A549 (cell line): ENCODE measurements around the gene CUL9. TPM values are rescaled to one million over a fixed set of nuclear protein-coding genes. Genes with fewer than 3 reads are reported as not detected.

Experiments
- ATAC-seq, 2 experiments: fragments of 200-7000 bp in 1 of 2; fragments of >200 bp in 1 of 2; cut with Nextera tagmentation in 1 of 2; cut with Tn5 transposase in 1 of 2; 3 replicates each; pipeline versions ENCODE4 v1.8.0 to v1.9.1; 2018 to 2020; ENCODE audit warnings: mild to moderate bottlenecking in 1 of 2, moderate library complexity in 1 of 2
- CTCF ChIA-PET: fragments of 300-600 bp; sonication (Branson Sonifier 250); formaldehyde crosslinking; extraction: SDS; loops from one replicate; lab custom pipeline; 2021; ENCODE audit warnings: antibody characterized with exemption, inconsistent platforms; lab: Yijun Ruan, JAX
- POLR2A ChIA-PET: fragments of 350-600 bp; formaldehyde crosslinking; extraction: SDS; loops from one replicate; lab custom pipeline; 2021; ENCODE audit warnings: antibody characterized with exemption, inconsistent platforms; lab: Yijun Ruan, JAX
- DNase-seq, 2 experiments: peaks; one replicate each; pipeline versions ENCODE4 v3.0.0 to v3.0.0-alpha.2; 2011 to 2016; ENCODE audit warnings: low read depth in 1 of 2, low spot score in 1 of 2
- FAIRE-seq: peaks from 2 replicates; lab custom pipeline; 2011; peaks lifted over from hg19 to GRCh38; lab: Jason Lieb, UNC
- H3K27ac ChIP-seq, 2 experiments: fragments of >200 bp; sonication (Bioruptor Twin); formaldehyde crosslinking; 3 replicates each; pipeline ENCODE4 v1.5.1; 2016 to 2017
- H3K4me1 ChIP-seq: fragments of >200 bp; sonication (Bioruptor Twin); formaldehyde crosslinking; 3 replicates; pipeline ENCODE4 v1.6.1; 2016
- H3K4me2 ChIP-seq: fragments of >200 bp; sonication (Bioruptor Twin); formaldehyde crosslinking; 3 replicates; pipeline ENCODE4 v1.6.1; 2016
- H3K4me3 ChIP-seq: fragments of >200 bp; sonication (Bioruptor Twin); formaldehyde crosslinking; 3 replicates; pipeline ENCODE4 v1.5.1; 2016
- H3K9me3 ChIP-seq: fragments of >200 bp; sonication (Bioruptor Twin); formaldehyde crosslinking; 3 replicates; pipeline ENCODE4 v1.6.1; 2016
- CBX8 ChIP-seq: fragments of 200-600 bp; sonication (generic); IDR thresholded peaks from 2 replicates; pipeline ENCODE4 v1.6.1; 2016
- CEBPB ChIP-seq, 2 experiments: fragments of >200 bp in 1 of 2; sonication (Bioruptor Twin) in 1 of 2; formaldehyde crosslinking in 1 of 2; IDR thresholded peaks; 2 replicates each; pipeline ENCODE4 v1.6.1; 2012 to 2016
- EHF ChIP-seq: fragments of 250-450 bp; sonication (Bioruptor Pico); IDR thresholded peaks from 2 replicates; pipeline ENCODE4 v1.5.0; 2020; ENCODE audit warnings: mild to moderate bottlenecking
- EHMT2 ChIP-seq: fragments of 200-600 bp; sonication (generic); IDR thresholded peaks from 2 replicates; pipeline ENCODE4 v1.6.1; 2016; ENCODE audit warnings: antibody characterized with exemption, low read depth, mild to moderate bottlenecking, moderate library complexity
- FOSB ChIP-seq: fragments of 250-450 bp; sonication (Bioruptor Pico); IDR thresholded peaks from 2 replicates; pipeline ENCODE4 v1.5.0; 2020; ENCODE audit warnings: mild to moderate bottlenecking, moderate library complexity
- FOXS1 ChIP-seq: fragments of 250-450 bp; sonication (Bioruptor Pico); IDR thresholded peaks from 2 replicates; pipeline ENCODE4 v1.5.0; 2020; ENCODE audit warnings: mild to moderate bottlenecking, moderate library complexity
- GATA3 ChIP-seq: IDR thresholded peaks from 2 replicates; pipeline ENCODE4 v1.6.1; 2012; ENCODE audit warnings: borderline replicate concordance
- HOXA7 ChIP-seq: fragments of 250-450 bp; sonication (Bioruptor Pico); IDR thresholded peaks from 2 replicates; pipeline ENCODE4 v1.5.0; 2020; ENCODE audit warnings: mild to moderate bottlenecking, moderate library complexity
- HOXB13 ChIP-seq: fragments of 250-450 bp; sonication (Bioruptor Pico); IDR thresholded peaks from 2 replicates; pipeline ENCODE4 v1.5.0; 2020; ENCODE audit warnings: low read depth, mild to moderate bottlenecking, moderate library complexity
- HOXB5 ChIP-seq: fragments of 250-450 bp; sonication (Bioruptor Pico); IDR thresholded peaks from 2 replicates; pipeline ENCODE4 v1.5.0; 2020; ENCODE audit warnings: mild to moderate bottlenecking, moderate library complexity
- JUN ChIP-seq, 2 experiments: fragments of >200 bp; sonication (Bioruptor Twin); formaldehyde crosslinking; IDR thresholded peaks; 2 replicates in 1 of 2; 3 replicates in 1 of 2; pipeline ENCODE4 v1.6.1; 2016 to 2017
- JUNB ChIP-seq: fragments of >200 bp; sonication (Bioruptor Twin); formaldehyde crosslinking; IDR thresholded peaks from 2 replicates; pipeline ENCODE4 v1.6.1; 2016
- KDM1A ChIP-seq: fragments of 200-600 bp; sonication (generic); IDR thresholded peaks from 2 replicates; pipeline ENCODE4 v1.6.1; 2016; ENCODE audit warnings: low read depth, mild to moderate bottlenecking
- MAZ ChIP-seq: fragments of 150-350 bp; IDR thresholded peaks from 2 replicates; pipeline ENCODE4 v1.6.1; 2014; ENCODE audit warnings: antibody characterized with exemption, low read depth, low read length, borderline replicate concordance
- NPAS2 ChIP-seq: fragments of 250-450 bp; sonication (Bioruptor Pico); IDR thresholded peaks from 2 replicates; pipeline ENCODE4 v1.8.0; 2022; ENCODE audit warnings: mild to moderate bottlenecking, moderate library complexity, borderline replicate concordance
- POLR2A ChIP-seq: IDR thresholded peaks from 2 replicates; pipeline ENCODE4 v1.6.1; 2012; ENCODE audit warnings: mild to moderate bottlenecking, low read length
- POLR2AphosphoS2 ChIP-seq: conservative IDR thresholded peaks from 2 replicates; pipeline ENCODE4 v1.6.1; 2012; ENCODE audit warnings: low read length, improper control_type of control experiment, inconsistent platforms
- RCOR1 ChIP-seq: fragments of 150-350 bp; IDR thresholded peaks from 2 replicates; pipeline ENCODE4 v1.6.1; 2014; ENCODE audit warnings: antibody characterized with exemption, low read length, low read depth
- REST ChIP-seq: fragments of 200-600 bp; sonication (generic); IDR thresholded peaks from 2 replicates; pipeline ENCODE4 v1.6.1; 2016; ENCODE audit warnings: antibody characterized with exemption, mild to moderate bottlenecking, moderate library complexity
- TFCP2L1 ChIP-seq: fragments of 250-450 bp; sonication (Bioruptor Pico); IDR thresholded peaks from 2 replicates; pipeline ENCODE4 v1.5.0; 2021; ENCODE audit warnings: mild to moderate bottlenecking
- TP53 ChIP-seq: fragments of 250-450 bp; sonication (Bioruptor Pico); IDR thresholded peaks from 2 replicates; pipeline ENCODE4 v1.5.0; 2021; ENCODE audit warnings: mild to moderate bottlenecking, moderate library complexity
- ZC3H11A ChIP-seq: fragments of 450-650 bp; IDR thresholded peaks from 2 replicates; pipeline ENCODE4 v1.6.1; 2014; ENCODE audit warnings: antibody characterized with exemption, mild to moderate bottlenecking
- ZFP36 ChIP-seq: fragments of 450-650 bp; IDR thresholded peaks from 2 replicates; pipeline ENCODE4 v1.6.1; 2014; ENCODE audit warnings: borderline replicate concordance; ENCODE audit not compliant: partially characterized antibody
- ZNF302 ChIP-seq: fragments of 250-450 bp; sonication (Bioruptor Pico); IDR thresholded peaks from 2 replicates; pipeline ENCODE4 v1.9.0; 2021; ENCODE audit warnings: inconsistent platforms, mild to moderate bottlenecking, moderate library complexity
- ZSCAN20 ChIP-seq: fragments of 250-450 bp; sonication (Bioruptor Pico); IDR thresholded peaks from 2 replicates; pipeline ENCODE4 v1.8.0; 2022; ENCODE audit warnings: mild to moderate bottlenecking, moderate library complexity
- WGBS: methylation state at CpG from one replicate; pipeline ENCODE4 v1.1.6; 2017; ENCODE audit errors: missing lambda C conversion rate; 5-methylcytosine and 5-hydroxymethylcytosine counted together
- polyA plus RNA-seq, 4 experiments: library from polyadenylated mRNA; depleted of rRNA in 3 of 4; stranded (reverse); fragments of >200 nt; fragmentation: RNase III in 1 of 4; extraction: RNeasy Plus Mini Kit Qiagen cat#74134 plus additional on column Dnase treatment in 1 of 4; gene quantifications; 2 replicates in 3 of 4; 3 replicates in 1 of 4; pipeline ENCODE4 v1.2.3, GENCODE V29; 2011 to 2017
- TF ChIP-seq, protein P1 (sequence below): fragments of >200 bp; sonication (Bioruptor Twin); formaldehyde crosslinking; IDR thresholded peaks from 2 replicates; pipeline ENCODE4 v1.6.1; 2016
- TF ChIP-seq, protein P2 (sequence below): fragments of 150-350 bp; IDR thresholded peaks from 2 replicates; pipeline ENCODE4 v1.6.1; 2014; ENCODE audit warnings: low read depth, mild to moderate bottlenecking, low read length
- TF ChIP-seq, protein P3 (sequence below): fragments of >200 bp; sonication (Bioruptor Twin); formaldehyde crosslinking; IDR thresholded peaks from 3 replicates; pipeline ENCODE4 v1.6.1; 2016

CUL9 gene
- polyA plus RNA-seq, 2 of the 4 experiments (the other 2 are of a cell fraction) = 11.3 to 12.5 TPM

- 100% methylated on average over 4 of the region's 4 CpGs for WGBS
- ChIA-PET POLR2A (no interaction called here), CTCF (interaction anchor here (1.0 kb wide), 1 partner anchor 151 kb away, joined by 4 read pairs; no protein-coding TSS in a partner anchor)
- no peak for ATAC-seq
- Histone ChIP-seq H3K27ac (no peak overlapping the region), H3K4me2 (peak overlapping the region; percentile 93; the same call in 2 of the 3 replicates), H3K4me3 (no peak overlapping the region), H3K9me3 (no peaks in the 10 kb centered on the region), H3K4me1 (peaks cover 13% of the 10 kb centered on the region; the same call in 2 of the 3 replicates)
- no peak for DNase-seq
- TF ChIP-seq HOXA7 (no peak), KDM1A (no peak), ZC3H11A (no peak), GATA3 (no peak), HOXB5 (no peak), FOSB (CRISPR knock-in tag) (no peak), POLR2A (no peak), ZNF302 (CRISPR knock-in tag) (no peak), CEBPB (IDR thresholded peaks at IDR 0.05) (no peak), MAZ (no peak), REST (no peak), TP53 (CRISPR knock-in tag) (no peak)
- TF ChIP-seq, protein P1, sequence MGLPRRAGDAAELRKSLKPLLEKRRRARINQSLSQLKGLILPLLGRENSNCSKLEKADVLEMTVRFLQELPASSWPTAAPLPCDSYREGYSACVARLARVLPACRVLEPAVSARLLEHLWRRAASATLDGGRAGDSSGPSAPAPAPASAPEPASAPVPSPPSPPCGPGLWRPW = no peak
- TF ChIP-seq, protein P2, sequence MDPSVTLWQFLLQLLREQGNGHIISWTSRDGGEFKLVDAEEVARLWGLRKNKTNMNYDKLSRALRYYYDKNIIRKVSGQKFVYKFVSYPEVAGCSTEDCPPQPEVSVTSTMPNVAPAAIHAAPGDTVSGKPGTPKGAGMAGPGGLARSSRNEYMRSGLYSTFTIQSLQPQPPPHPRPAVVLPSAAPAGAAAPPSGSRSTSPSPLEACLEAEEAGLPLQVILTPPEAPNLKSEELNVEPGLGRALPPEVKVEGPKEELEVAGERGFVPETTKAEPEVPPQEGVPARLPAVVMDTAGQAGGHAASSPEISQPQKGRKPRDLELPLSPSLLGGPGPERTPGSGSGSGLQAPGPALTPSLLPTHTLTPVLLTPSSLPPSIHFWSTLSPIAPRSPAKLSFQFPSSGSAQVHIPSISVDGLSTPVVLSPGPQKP = no peak
- TF ChIP-seq, protein P3, sequence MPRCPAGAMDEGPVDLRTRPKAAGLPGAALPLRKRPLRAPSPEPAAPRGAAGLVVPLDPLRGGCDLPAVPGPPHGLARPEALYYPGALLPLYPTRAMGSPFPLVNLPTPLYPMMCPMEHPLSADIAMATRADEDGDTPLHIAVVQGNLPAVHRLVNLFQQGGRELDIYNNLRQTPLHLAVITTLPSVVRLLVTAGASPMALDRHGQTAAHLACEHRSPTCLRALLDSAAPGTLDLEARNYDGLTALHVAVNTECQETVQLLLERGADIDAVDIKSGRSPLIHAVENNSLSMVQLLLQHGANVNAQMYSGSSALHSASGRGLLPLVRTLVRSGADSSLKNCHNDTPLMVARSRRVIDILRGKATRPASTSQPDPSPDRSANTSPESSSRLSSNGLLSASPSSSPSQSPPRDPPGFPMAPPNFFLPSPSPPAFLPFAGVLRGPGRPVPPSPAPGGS = no peak
- no peak for FAIRE-seq
Measured at GRCh38 chr6:43183441-43183840, 1.4 kb downstream of the CUL9 start.

DNA sequence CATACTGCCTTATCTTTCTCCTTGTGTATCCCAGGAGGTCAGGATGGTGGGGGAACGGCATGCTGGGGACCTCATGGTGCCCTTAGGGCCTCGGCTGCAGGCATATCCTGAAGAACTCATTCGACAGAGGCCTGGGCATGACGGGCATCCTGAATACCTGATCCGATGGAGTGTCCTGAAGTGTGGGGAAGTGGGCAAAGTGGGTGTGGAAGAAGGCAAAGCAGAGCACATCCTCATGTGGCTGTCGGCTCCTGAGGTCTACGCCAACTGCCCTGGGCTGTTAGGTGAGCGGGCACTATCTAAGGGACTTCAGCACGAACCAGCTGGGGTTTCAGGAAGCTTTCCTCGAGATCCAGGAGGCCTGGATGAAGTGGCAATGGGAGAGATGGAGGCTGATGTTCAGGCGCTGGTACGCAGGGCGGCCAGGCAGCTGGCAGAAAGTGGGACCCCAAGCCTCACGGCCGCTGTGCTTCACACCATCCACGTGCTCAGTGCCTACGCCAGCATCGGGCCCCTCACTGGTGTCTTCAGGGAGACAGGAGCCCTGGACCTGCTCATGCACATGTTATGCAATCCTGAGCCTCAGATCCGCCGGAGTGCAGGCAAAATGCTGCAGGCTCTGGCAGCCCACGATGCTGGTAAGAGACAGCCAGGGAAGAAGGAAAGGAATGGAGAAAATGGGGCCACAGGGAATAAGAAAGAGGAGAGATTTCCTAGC is 2.4 kb downstream of the CUL9 start:
- TF ChIP-seq MAZ = no peak
- TF ChIP-seq ZC3H11A = no peak
- no peak for TF ChIP-seq GATA3
- TF ChIP-seq ZSCAN20 (CRISPR knock-in tag) = no peak
- TF ChIP-seq CBX8 = no peak
- no peak for TF ChIP-seq JUN (IDR thresholded peaks at IDR 0.05)
- TF ChIP-seq FOSB (CRISPR knock-in tag) = no peak
- TF ChIP-seq EHMT2 = no peak
- no peak for TF ChIP-seq RCOR1
- no peak for TF ChIP-seq TFCP2L1 (CRISPR knock-in tag)
- no peak for TF ChIP-seq NPAS2 (CRISPR knock-in tag)
- TF ChIP-seq HOXB13 = no peak
- TF ChIP-seq EHF (CRISPR knock-in tag) = no peak
- no peak for TF ChIP-seq ZFP36
- TF ChIP-seq FOXS1 (CRISPR knock-in tag) = no peak
- TF ChIP-seq JUNB = no peak
- TF ChIP-seq POLR2A = no peak
- TF ChIP-seq, protein P1 = no peak
- TF ChIP-seq POLR2AphosphoS2 = no peak
- H3K27ac ChIP-seq = no peak overlapping the region
- H3K4me1 ChIP-seq = peaks cover 13% of the 10 kb centered on the region; the same call in 2 of the 3 replicates
- H3K9me3 ChIP-seq = no peaks in the 10 kb centered on the region
- ChIA-PET POLR2A (no interaction called here), CTCF (interaction anchor here (1.0 kb wide), 1 partner anchor 150 kb away, joined by 4 read pairs; no protein-coding TSS in a partner anchor)
- no peak for DNase-seq
- no peak for ATAC-seq
- no peak overlapping the region for H3K4me3 ChIP-seq
- 90% methylated on average over 14 of the region's 21 CpGs for WGBS
- FAIRE-seq = no peak
- H3K4me2 ChIP-seq = no peak overlapping the region
